ENCODE results near the gene KLRB1.
"Not testable (repeated sequence)": the region's sequence is repeated elsewhere in the genome, so short reads cannot be mapped to it uniquely, and the experiment has no call there.

The KLRB1 gene

GRCh38 chr12:9587987-9588600 lies 19.6 kb downstream of the KLRB1 start:
- no peak for DNase-seq
- Mint-ChIP-seq H3K9me3 (no peaks in the 10 kb centered on the region), H3K4me3 (no peak overlapping the region), H3K4me1 (no peaks in the 10 kb centered on the region), H3K27ac (no peak overlapping the region), H3K36me3 (ENCODE audit: low read depth) (no peaks in the 10 kb centered on the region), H3K27me3 (ENCODE audit: low read depth, poor library complexity) (peaks cover 2% of the 10 kb centered on the region)
- TF ChIP-seq CTCF (IDR thresholded peaks at IDR 0.05), result no peak

DNA sequence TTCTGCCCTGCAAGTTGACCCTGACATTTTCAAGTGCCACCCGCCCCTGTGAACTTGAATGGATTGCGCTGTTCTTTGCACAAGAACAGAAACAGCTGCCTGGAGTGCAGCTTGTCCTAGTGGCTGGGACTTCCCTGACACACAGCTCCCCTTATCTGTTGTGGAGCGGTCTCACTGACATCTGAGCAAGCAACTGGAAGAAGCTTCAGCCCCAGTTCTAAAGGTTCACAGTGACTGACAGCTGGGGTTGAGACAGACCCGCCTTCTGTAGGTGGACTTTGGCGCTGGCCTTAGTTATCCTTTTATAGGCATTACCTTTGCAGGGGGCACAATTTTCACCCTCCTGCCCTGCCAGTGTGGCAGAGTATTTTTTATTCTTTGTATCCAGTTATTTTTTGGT lies 30.0 kb downstream of the KLRB1 start:
- H3K27ac Mint-ChIP-seq; H3K27me3 Mint-ChIP-seq (ENCODE audit: low read depth, poor library complexity); H3K4me1 Mint-ChIP-seq; H3K4me3 Mint-ChIP-seq; DNase-seq; H3K36me3 Mint-ChIP-seq (ENCODE audit: low read depth); H3K9me3 Mint-ChIP-seq: not testable (repeated sequence)

GRCh38 chr12:9567151-9567550 lies 40.6 kb downstream of the KLRB1 start:
- not testable (repeated sequence) for H3K4me3 Mint-ChIP-seq; H3K4me1 Mint-ChIP-seq; H3K27me3 Mint-ChIP-seq (ENCODE audit: low read depth, poor library complexity); DNase-seq; H3K27ac Mint-ChIP-seq; H3K9me3 Mint-ChIP-seq; H3K36me3 Mint-ChIP-seq (ENCODE audit: low read depth)

DNA sequence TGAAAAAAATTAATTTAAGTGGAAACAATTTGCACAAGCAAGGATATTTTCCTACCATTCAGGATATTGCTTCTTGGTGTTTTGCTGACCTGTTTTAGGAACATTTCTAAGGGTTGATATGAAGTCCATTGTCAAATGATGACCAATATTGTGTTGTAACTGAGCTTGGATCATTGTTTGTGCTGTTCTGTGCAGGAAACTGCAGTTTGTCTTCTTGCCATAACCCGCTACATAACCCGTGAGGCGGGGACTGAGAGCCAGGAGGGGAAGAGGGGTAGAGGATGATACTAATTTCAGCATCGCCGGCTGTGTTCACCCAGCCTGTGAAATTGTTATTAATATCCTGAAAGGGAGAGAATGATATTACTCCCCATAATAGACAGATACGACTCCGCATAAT lies 41.6 kb downstream of the KLRB1 start:
- not testable (repeated sequence) for H3K36me3 Mint-ChIP-seq (ENCODE audit: low read depth); H3K27me3 Mint-ChIP-seq (ENCODE audit: low read depth, poor library complexity); H3K4me1 Mint-ChIP-seq; H3K4me3 Mint-ChIP-seq; H3K9me3 Mint-ChIP-seq; H3K27ac Mint-ChIP-seq; DNase-seq

DNA sequence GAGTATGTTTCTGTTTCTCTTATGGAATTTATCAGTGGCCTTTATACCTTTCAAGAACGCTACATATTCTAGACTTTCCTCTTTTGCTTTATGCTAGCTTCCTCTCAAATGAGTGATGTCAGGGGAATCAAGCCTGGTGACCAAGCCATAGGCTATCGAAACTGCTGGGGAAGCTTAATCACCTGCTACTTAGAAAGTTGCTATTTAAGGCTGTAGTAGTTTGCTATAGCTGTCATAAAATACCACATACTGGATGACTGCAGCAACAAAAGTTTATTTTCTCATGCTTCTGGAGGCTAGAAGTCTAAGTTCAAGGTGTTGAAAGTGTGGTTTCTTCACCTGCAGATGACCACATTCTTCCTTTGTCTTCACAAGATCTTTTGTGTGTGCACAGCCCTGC lies 43.3 kb downstream of the KLRB1 start:
- not testable (repeated sequence) for H3K36me3 Mint-ChIP-seq (ENCODE audit: low read depth); H3K4me3 Mint-ChIP-seq; DNase-seq; H3K27ac Mint-ChIP-seq; H3K9me3 Mint-ChIP-seq; H3K27me3 Mint-ChIP-seq (ENCODE audit: low read depth, poor library complexity); H3K4me1 Mint-ChIP-seq

GRCh38 chr12:9562841-9563453 lies 44.8 kb downstream of the KLRB1 start:
- H3K4me1 Mint-ChIP-seq; H3K27ac Mint-ChIP-seq; DNase-seq; H3K36me3 Mint-ChIP-seq (ENCODE audit: low read depth); H3K4me3 Mint-ChIP-seq; H3K9me3 Mint-ChIP-seq; H3K27me3 Mint-ChIP-seq (ENCODE audit: low read depth, poor library complexity): not testable (repeated sequence)

GRCh38 chr12:9545489-9545888 lies 62.2 kb downstream of the KLRB1 start:
- not testable (repeated sequence) for DNase-seq, H3K4me3 Mint-ChIP-seq, H3K4me1 Mint-ChIP-seq

More at GRCh38 chr12:9545489-9545888, 62.2 kb downstream of the KLRB1 start:
- H3K36me3 Mint-ChIP-seq (ENCODE audit: low read depth), result peaks cover 10% of the 10 kb centered on the region
- H3K9me3 Mint-ChIP-seq; H3K27ac Mint-ChIP-seq; H3K27me3 Mint-ChIP-seq (ENCODE audit: low read depth, poor library complexity): not testable (repeated sequence)

Data from nephron progenitor cell (in vitro differentiated cells).